ENCODE results near the gene MRPL55.

The MRPL55 gene

DNA sequence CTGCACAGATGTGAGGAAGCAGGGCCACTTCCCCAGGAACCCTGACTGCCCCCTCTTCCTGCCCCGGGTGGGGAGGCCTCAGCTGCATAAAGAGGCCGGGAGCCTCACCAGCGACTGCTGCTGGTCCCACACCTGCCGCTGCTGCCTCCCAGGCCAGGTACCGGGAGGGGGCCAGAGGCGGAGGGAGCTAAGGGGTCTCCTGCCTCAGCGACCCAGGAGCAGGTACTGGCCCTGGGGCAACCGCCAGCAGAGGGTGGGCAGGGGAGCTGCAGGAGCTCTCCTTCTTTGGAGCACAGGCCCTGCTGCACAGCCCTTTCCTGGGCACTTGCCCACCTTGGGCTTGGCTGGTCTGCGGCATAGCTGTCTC, 47.4 kb upstream of the MRPL55 start:
- Histone ChIP-seq H3K27ac (no peak overlapping the region), H4K20me1 (ENCODE audit: insufficient read depth) (no peaks in the 10 kb centered on the region)

DNA sequence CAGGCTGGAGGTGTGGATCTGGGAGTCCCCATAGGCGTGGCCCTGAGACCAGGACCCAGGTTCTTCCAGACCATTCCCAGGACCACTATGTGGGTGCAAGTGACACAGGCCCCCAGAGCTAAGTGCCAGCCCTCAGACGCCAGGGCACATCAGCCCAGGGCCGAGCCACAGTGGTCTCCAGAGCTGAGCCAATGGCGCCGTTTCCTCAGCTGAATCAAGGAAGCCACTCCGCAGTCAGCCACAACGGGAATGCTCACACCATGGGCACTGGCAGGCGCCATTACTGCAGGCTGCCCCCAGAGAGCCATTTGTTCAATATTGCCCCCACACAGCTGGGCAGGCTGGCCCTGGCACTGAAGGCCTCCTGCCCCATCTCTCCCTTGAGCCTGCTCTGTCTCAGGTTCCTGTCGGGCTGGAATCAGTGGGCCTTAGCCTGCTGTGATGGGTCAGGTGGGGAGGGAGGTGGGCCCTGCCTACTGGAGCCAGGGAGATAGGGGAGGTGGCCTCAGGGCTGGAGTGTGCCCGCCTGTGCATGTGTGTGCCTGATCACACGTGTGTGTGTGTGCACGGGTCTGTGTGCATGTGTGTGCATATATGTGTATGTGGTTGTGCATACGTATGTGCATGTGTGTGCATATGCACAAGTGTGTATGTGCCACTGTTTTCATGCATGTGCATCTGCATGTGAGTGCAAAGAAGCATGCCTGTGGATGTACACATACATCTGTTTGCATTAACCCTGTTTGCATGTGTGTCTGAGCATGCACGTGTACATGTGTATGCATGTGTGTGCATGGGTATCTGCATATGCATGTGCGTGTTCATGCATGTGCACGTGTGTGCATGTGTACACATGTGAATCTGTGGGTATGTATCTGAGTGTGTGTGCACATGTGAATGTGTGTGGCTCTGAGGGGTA, 46.8 kb upstream of the MRPL55 start:
- Histone ChIP-seq H3K79me2 (ENCODE audit: insufficient read depth, low read depth) (no peaks in the 10 kb centered on the region), H4K20me1 (ENCODE audit: insufficient read depth) (no peaks in the 10 kb centered on the region), H2AFZ (ENCODE audit: low read depth) (no peak overlapping the region), H3K36me3 (ENCODE audit: insufficient read depth) (no peaks in the 10 kb centered on the region), H3K9ac (no peak overlapping the region), H3K27me3 (ENCODE audit: insufficient read depth, low read depth) (no peaks in the 10 kb centered on the region), H3K4me2 (no peak overlapping the region), H3K4me1 (ENCODE audit: low read depth, poor library complexity, severe bottlenecking) (no peaks in the 10 kb centered on the region), H3K27ac (no peak overlapping the region), H3K4me3 (IDR thresholded peaks at IDR 0.05; ENCODE audit: insufficient read depth, low read depth, low read length) (no peak overlapping the region)
- TF ChIP-seq, protein P1, sequence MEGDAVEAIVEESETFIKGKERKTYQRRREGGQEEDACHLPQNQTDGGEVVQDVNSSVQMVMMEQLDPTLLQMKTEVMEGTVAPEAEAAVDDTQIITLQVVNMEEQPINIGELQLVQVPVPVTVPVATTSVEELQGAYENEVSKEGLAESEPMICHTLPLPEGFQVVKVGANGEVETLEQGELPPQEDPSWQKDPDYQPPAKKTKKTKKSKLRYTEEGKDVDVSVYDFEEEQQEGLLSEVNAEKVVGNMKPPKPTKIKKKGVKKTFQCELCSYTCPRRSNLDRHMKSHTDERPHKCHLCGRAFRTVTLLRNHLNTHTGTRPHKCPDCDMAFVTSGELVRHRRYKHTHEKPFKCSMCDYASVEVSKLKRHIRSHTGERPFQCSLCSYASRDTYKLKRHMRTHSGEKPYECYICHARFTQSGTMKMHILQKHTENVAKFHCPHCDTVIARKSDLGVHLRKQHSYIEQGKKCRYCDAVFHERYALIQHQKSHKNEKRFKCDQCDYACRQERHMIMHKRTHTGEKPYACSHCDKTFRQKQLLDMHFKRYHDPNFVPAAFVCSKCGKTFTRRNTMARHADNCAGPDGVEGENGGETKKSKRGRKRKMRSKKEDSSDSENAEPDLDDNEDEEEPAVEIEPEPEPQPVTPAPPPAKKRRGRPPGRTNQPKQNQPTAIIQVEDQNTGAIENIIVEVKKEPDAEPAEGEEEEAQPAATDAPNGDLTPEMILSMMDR (conservative IDR thresholded peaks at IDR 0.05; ENCODE audit: low read depth, low read length) = no peak

More for the DNA sequence above, 47.4 kb upstream of the MRPL55 start:
- no peaks in the 10 kb centered on the region for H3K79me2 ChIP-seq (ENCODE audit: insufficient read depth, low read depth)
- H3K4me2 ChIP-seq = no peak overlapping the region
- H3K36me3 ChIP-seq (ENCODE audit: insufficient read depth) = no peaks in the 10 kb centered on the region
- no peak overlapping the region for H3K9ac ChIP-seq
- no peak overlapping the region for H3K4me3 ChIP-seq (IDR thresholded peaks at IDR 0.05; ENCODE audit: insufficient read depth, low read depth, low read length)
- TF ChIP-seq, protein P1 (conservative IDR thresholded peaks at IDR 0.05; ENCODE audit: low read depth, low read length) = no peak
- H3K27me3 ChIP-seq (ENCODE audit: insufficient read depth, low read depth) = no peaks in the 10 kb centered on the region
- H3K4me1 ChIP-seq (ENCODE audit: low read depth, poor library complexity, severe bottlenecking) = no peaks in the 10 kb centered on the region
- no peak overlapping the region for H2AFZ ChIP-seq (ENCODE audit: low read depth)

DNA sequence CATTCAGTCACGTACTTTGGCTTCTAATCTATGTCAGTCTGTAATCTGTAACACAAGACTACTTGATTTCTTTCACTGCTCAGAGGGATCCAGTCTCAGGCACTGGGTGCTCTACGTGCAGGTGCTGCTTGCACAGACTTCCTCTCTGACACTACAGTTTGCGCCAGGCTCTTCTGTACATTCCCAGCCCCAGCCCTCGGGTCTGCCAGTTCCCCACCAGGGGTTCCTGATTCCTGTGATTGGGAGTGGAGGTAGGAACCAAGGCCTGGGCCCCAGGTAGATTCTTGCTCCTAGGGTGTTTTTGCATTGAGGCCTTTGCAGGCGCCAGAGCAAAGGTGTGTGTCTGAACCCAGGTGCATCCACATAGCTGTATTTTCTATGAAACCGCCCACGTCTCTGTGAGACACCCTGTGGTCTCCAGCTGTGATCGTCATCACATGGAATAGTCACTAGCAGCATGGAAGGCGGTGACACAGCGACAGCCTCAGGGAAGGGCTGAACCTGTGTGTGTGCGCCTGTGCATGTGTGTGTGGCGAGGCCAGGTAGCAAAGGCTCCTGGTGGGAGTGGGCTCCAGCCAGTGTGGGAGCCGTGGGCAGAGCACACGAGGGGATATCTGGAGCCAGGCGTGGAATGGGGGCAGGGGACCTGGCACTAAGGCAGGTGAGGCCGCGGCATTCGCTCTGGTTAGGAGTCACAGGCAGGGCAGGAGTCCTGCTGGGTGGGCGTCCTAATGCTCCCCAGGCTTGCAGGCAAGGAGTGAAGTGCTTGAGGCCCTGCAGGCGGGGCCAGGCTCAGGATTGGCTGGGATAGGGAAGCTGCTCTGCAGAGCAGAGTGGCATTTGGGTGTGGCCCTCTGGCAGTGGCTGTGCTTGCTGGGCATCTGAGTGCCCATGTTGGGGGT, 45.8 kb upstream of the MRPL55 start:
- TF ChIP-seq, protein P1 (conservative IDR thresholded peaks at IDR 0.05; ENCODE audit: low read depth, low read length) = no peak
- Histone ChIP-seq H3K4me2 (no peak overlapping the region), H3K4me3 (IDR thresholded peaks at IDR 0.05; ENCODE audit: insufficient read depth, low read depth, low read length) (no peak overlapping the region), H3K27ac (no peak overlapping the region), H3K9ac (no peak overlapping the region), H2AFZ (ENCODE audit: low read depth) (no peak overlapping the region), H4K20me1 (ENCODE audit: insufficient read depth) (no peaks in the 10 kb centered on the region), H3K36me3 (ENCODE audit: insufficient read depth) (no peaks in the 10 kb centered on the region), H3K27me3 (ENCODE audit: insufficient read depth, low read depth) (no peaks in the 10 kb centered on the region), H3K4me1 (ENCODE audit: low read depth, poor library complexity, severe bottlenecking) (no peaks in the 10 kb centered on the region), H3K79me2 (ENCODE audit: insufficient read depth, low read depth) (no peaks in the 10 kb centered on the region)

DNA sequence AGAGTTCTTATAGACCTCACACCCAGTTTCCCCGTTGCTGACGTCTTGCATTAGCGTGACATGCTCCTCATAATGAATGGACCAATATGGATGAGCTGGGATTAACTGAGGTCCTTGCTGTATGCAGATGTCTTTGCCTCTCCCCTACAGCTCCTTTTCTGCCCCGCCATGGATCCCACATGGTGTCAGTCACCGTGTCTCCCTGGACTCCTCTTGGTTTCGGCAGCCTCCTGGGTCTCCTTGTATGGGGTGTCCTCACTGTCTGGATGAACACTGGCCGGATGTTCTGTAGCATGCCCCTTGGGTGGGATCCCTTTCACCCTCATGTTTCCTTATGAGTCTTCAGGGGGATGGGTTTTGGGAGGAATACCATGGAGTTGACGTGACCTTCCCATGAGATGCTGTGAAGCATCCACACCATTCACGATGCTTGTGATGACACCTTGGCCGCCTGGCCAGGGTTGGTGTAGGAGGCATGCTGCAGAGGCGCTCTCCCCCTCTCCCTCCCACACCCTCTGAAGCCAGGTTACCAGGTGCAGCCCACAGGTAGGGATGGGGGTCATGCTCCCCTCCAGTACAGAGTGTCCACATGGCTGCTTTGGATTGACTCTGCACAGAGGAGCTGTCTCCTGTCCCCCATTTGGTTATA, 45.0 kb upstream of the MRPL55 start:
- Histone ChIP-seq H3K9ac (no peak overlapping the region), H2AFZ (ENCODE audit: low read depth) (no peak overlapping the region), H3K79me2 (ENCODE audit: insufficient read depth, low read depth) (no peaks in the 10 kb centered on the region), H3K4me1 (ENCODE audit: low read depth, poor library complexity, severe bottlenecking) (no peaks in the 10 kb centered on the region), H3K4me2 (no peak overlapping the region), H4K20me1 (ENCODE audit: insufficient read depth) (no peaks in the 10 kb centered on the region), H3K36me3 (ENCODE audit: insufficient read depth) (no peaks in the 10 kb centered on the region), H3K27me3 (ENCODE audit: insufficient read depth, low read depth) (no peaks in the 10 kb centered on the region), H3K4me3 (IDR thresholded peaks at IDR 0.05; ENCODE audit: insufficient read depth, low read depth, low read length) (no peak overlapping the region), H3K27ac (no peak overlapping the region)
- TF ChIP-seq, protein P1 (conservative IDR thresholded peaks at IDR 0.05; ENCODE audit: low read depth, low read length) = no peak
